Measurements from ENCODE around the gene ACIN1. TPM values are rescaled to one million over a fixed set of nuclear protein-coding genes. Genes with fewer than 3 reads are reported as not detected.

The ACIN1 gene
- total RNA-seq, 1 experiment from 2014 or later, result 43.9 TPM

GRCh38 chr14:23042162-23042965 lies 52.6 kb downstream of the ACIN1 start, which contains the start of gene PSMB11:
PSMB11 (plus strand) TSS chr14:23042212; CDS start chr14:23042226, 14 bp downstream.
- DNase-seq (ENCODE audit: low spot score), result no peak

- DNase-seq (ENCODE audit: low spot score), result no peak
Measured at GRCh38 chr14:23041729-23042128, 53.2 kb downstream of the ACIN1 start.

GRCh38 chr14:23040100-23040499 lies 54.8 kb downstream of the ACIN1 start:
- no peak for DNase-seq (ENCODE audit: low spot score)

- DNase-seq (ENCODE audit: low spot score), result no peak
Measured at GRCh38 chr14:23035303-23036144, 59.4 kb downstream of the ACIN1 start.

- peak; percentile 97 for DNase-seq (ENCODE audit: low spot score)
Measured at GRCh38 chr14:23034498-23035302, 60.2 kb downstream of the ACIN1 start, which contains the start of gene PSMB5. PSMB5 (minus strand) TSS chr14:23034900; CDS start chr14:23034881, 19 bp downstream.

GRCh38 chr14:23033801-23034497 lies 61.0 kb downstream of the ACIN1 start:
- no peak for DNase-seq (ENCODE audit: low spot score)

GRCh38 chr14:23033251-23033727 lies 61.6 kb downstream of the ACIN1 start:
- no peak for DNase-seq (ENCODE audit: low spot score)

- DNase-seq (ENCODE audit: low spot score), result no peak
Measured at GRCh38 chr14:23030936-23031335, 64.0 kb downstream of the ACIN1 start.

- DNase-seq (ENCODE audit: low spot score), result no peak
Measured at GRCh38 chr14:23028799-23029198, 66.1 kb downstream of the ACIN1 start.

GRCh38 chr14:23025151-23025814 lies 69.7 kb downstream of the ACIN1 start:
- no peak for DNase-seq (ENCODE audit: low spot score)

- DNase-seq (ENCODE audit: low spot score), result no peak
Measured at GRCh38 chr14:23024612-23025075, 70.3 kb downstream of the ACIN1 start.

GRCh38 chr14:23023795-23024152 lies 71.2 kb downstream of the ACIN1 start:
- no peak for DNase-seq (ENCODE audit: low spot score)

GRCh38 chr14:23023022-23023794 lies 71.7 kb downstream of the ACIN1 start:
- DNase-seq (ENCODE audit: low spot score), result no peak

- no peak for DNase-seq (ENCODE audit: low spot score)
Measured at GRCh38 chr14:23021889-23022442, 73.0 kb downstream of the ACIN1 start.

GRCh38 chr14:23021434-23021833 lies 73.5 kb downstream of the ACIN1 start:
- no peak for DNase-seq (ENCODE audit: low spot score)

GRCh38 chr14:23020143-23021128 lies 74.5 kb downstream of the ACIN1 start:
- DNase-seq (ENCODE audit: low spot score), result no peak

GRCh38 chr14:23018107-23018506 lies 76.8 kb downstream of the ACIN1 start:
- DNase-seq (ENCODE audit: low spot score), result no peak

GRCh38 chr14:23017091-23017490 lies 77.8 kb downstream of the ACIN1 start:
- DNase-seq (ENCODE audit: low spot score), result no peak
